MM.1S (cell line): Measurements from ENCODE around the gene UBE2E2.

ENCODE experiments used
- EZH2 ChIP-seq: fragments of 300-600 bp; sonication (generic); optimal IDR thresholded peaks from 2 replicates; pipeline ENCODE3; 2017; ENCODE audit warnings: low read depth, mild to moderate bottlenecking, antibody characterized with exemption, low read length, mixed read lengths
- TF ChIP-seq, protein P1 (sequence below): fragments of 300-600 bp; sonication (generic); IDR thresholded peaks from 2 replicates; pipeline ENCODE4 v1.5.1; 2016; ENCODE audit warnings: antibody characterized with exemption, low read length, mixed read lengths

GRCh38 chr3:23359116-23359515, 156.0 kb downstream of the UBE2E2 start:
- TF ChIP-seq, protein P1, sequence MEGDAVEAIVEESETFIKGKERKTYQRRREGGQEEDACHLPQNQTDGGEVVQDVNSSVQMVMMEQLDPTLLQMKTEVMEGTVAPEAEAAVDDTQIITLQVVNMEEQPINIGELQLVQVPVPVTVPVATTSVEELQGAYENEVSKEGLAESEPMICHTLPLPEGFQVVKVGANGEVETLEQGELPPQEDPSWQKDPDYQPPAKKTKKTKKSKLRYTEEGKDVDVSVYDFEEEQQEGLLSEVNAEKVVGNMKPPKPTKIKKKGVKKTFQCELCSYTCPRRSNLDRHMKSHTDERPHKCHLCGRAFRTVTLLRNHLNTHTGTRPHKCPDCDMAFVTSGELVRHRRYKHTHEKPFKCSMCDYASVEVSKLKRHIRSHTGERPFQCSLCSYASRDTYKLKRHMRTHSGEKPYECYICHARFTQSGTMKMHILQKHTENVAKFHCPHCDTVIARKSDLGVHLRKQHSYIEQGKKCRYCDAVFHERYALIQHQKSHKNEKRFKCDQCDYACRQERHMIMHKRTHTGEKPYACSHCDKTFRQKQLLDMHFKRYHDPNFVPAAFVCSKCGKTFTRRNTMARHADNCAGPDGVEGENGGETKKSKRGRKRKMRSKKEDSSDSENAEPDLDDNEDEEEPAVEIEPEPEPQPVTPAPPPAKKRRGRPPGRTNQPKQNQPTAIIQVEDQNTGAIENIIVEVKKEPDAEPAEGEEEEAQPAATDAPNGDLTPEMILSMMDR, result no peak
- TF ChIP-seq EZH2, result no peak
